Activated T-cell treated with anti-CD3 and anti-CD28 coated beads for 1 hour (primary cell): ENCODE data around the gene UQCRC1.
"Not testable (repeated sequence)": the region's sequence is repeated elsewhere in the genome, so short reads cannot be mapped to it uniquely, and the experiment has no call there.

Experiments used
- DNase-seq: peaks from one replicate; pipeline ENCODE4 v3.0.0-alpha.2; 2020; ENCODE audit warnings: low read depth

The UQCRC1 gene

GRCh38 chr3:48553886-48554845 is 55.3 kb downstream of the UQCRC1 start:
- no peak for DNase-seq

GRCh38 chr3:48553361-48553760 is 56.1 kb downstream of the UQCRC1 start:
- DNase-seq = no peak

GRCh38 chr3:48552111-48552951 is 57.1 kb downstream of the UQCRC1 start:
- DNase-seq = no peak

- not testable (repeated sequence) for DNase-seq
Observed at GRCh38 chr3:48551651-48552050, 57.8 kb downstream of the UQCRC1 start.
